ENCODE results near the gene LYPD6B. TPM values are rescaled to one million over a fixed set of nuclear protein-coding genes. Genes with fewer than 3 reads are reported as not detected.

Gene LYPD6B
- polyA plus RNA-seq, 3 donors = not detected

GRCh38 chr2:149021271-149021719, 17.2 kb upstream of the LYPD6B start:
- H3K27ac Mint-ChIP-seq = peak overlapping the region; percentile 20 to 74 (median 52)
- H3K9me3 Mint-ChIP-seq = no peaks in the 10 kb centered on the region
- Histone ChIP-seq H3K27ac (ENCODE audit: low read depth in 1 of 2, low read length in 2 of 2) (peak overlapping the region in 1 of 2 donors; percentile 47), H3K4me2 (replicated peaks; ENCODE audit: extremely low read depth, low read length, poor library complexity, severe bottlenecking) (peak overlapping the region; percentile 33), H3K9me3 (replicated peaks in 1 of 2; ENCODE audit: control insufficient read depth in 1 of 2, insufficient read depth in 1 of 2, low read length in 2 of 2) (no peaks in the 10 kb centered on the region), H4K20me1 (ENCODE audit: insufficient read depth, low read length) (no peaks in the 10 kb centered on the region), H3K4me3 (replicated peaks in 1 of 3; ENCODE audit: low read depth in 2 of 3, low read length in 3 of 3) (no peak overlapping the region), H3K9ac (ENCODE audit: insufficient read depth, low read length, poor library complexity, severe bottlenecking) (no peak overlapping the region), H2AFZ (ENCODE audit: insufficient read depth, low read depth, low read length, poor library complexity, severe bottlenecking) (no peak overlapping the region), H3K36me3 (replicated peaks in 1 of 2; ENCODE audit: control insufficient read depth in 1 of 2, insufficient read depth in 2 of 2, low read length in 2 of 2) (no peaks in the 10 kb centered on the region), H3K4me1 (ENCODE audit: control insufficient read depth in 1 of 2, insufficient read depth in 2 of 2, low read length in 2 of 2) (peaks cover 36 to 39% of the 10 kb centered on the region in 2 donors), H3K27me3 (ENCODE audit: control insufficient read depth in 2 of 2, insufficient read depth in 2 of 2, low read length in 2 of 2) (no peaks in the 10 kb centered on the region), H3K79me2 (ENCODE audit: insufficient read depth, low read length) (no peaks in the 10 kb centered on the region)
- intact Hi-C loops (cut with micrococcal nuclease) = loop anchor here in 1 of 2 donors (5.0 kb wide), 1 partner anchor 291 kb away; no protein-coding TSS in a partner anchor
- peaks cover 0 to 2% of the 10 kb centered on the region in 2 donors for H3K36me3 Mint-ChIP-seq
- TF ChIP-seq CTCF (IDR thresholded peaks at IDR 0.05) = no peak
- no CpG with 5 or more reads among the region's 5 CpGs for WGBS (ENCODE audit: insufficient coverage)
- H3K4me1 Mint-ChIP-seq = peaks cover 43% of the 10 kb centered on the region
- DNase-seq = peak in 2 of 3 donors; percentile 3 to 23
- no peak overlapping the region for H3K4me3 Mint-ChIP-seq
- H3K27me3 Mint-ChIP-seq (ENCODE audit: low read depth in 3 of 3) = peaks cover 7 to 10% (median 8%) of the 10 kb centered on the region in 3 donors

DNA sequence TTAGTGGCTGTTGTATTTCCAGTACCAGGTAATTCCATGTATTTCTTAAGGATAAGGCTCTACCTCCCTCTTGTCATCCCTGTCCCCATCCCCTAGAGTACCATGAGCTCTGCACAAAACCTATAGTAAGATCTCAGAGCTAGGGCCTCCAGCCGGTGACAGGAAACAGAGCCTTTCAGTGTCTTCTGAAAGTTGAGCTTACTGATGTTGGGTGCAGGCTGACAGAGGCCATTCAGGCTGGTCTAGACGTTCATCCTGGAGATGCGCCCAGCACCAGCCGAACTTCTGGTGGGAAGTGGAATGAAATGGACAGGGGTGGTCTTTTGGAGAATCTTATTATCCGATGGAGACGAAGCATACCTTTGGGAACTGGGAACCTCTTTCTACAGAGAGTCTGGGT, 16.7 kb upstream of the LYPD6B start:
- H3K4me2 ChIP-seq (replicated peaks; ENCODE audit: extremely low read depth, low read length, poor library complexity, severe bottlenecking) = peak overlapping the region; percentile 33
- intact Hi-C loops (cut with micrococcal nuclease) = loop anchor here in 1 of 2 donors (5.0 kb wide), 1 partner anchor 291 kb away; no protein-coding TSS in a partner anchor
- H3K27ac Mint-ChIP-seq = peak overlapping the region in 5 of 7 donors; percentile 3 to 77 (median 52)
- H3K4me1 ChIP-seq (ENCODE audit: control insufficient read depth in 1 of 2, insufficient read depth in 2 of 2, low read length in 2 of 2) = peaks cover 36 to 39% of the 10 kb centered on the region in 2 donors
- no peak overlapping the region for H3K4me3 Mint-ChIP-seq
- no peaks in the 10 kb centered on the region for H3K9me3 Mint-ChIP-seq
- H3K4me1 Mint-ChIP-seq = peaks cover 43% of the 10 kb centered on the region
- H3K27me3 ChIP-seq (ENCODE audit: control insufficient read depth in 2 of 2, insufficient read depth in 2 of 2, low read length in 2 of 2) = no peaks in the 10 kb centered on the region
- H3K4me3 ChIP-seq (replicated peaks in 1 of 3; ENCODE audit: low read depth in 2 of 3, low read length in 3 of 3) = no peak overlapping the region
- no peaks in the 10 kb centered on the region for H3K9me3 ChIP-seq (replicated peaks in 1 of 2; ENCODE audit: control insufficient read depth in 1 of 2, insufficient read depth in 1 of 2, low read length in 2 of 2)
- no peak overlapping the region for H3K9ac ChIP-seq (ENCODE audit: insufficient read depth, low read length, poor library complexity, severe bottlenecking)
- no peaks in the 10 kb centered on the region for H4K20me1 ChIP-seq (ENCODE audit: insufficient read depth, low read length)
- no peaks in the 10 kb centered on the region for H3K79me2 ChIP-seq (ENCODE audit: insufficient read depth, low read length)
- H3K36me3 ChIP-seq (replicated peaks in 1 of 2; ENCODE audit: control insufficient read depth in 1 of 2, insufficient read depth in 2 of 2, low read length in 2 of 2) = no peaks in the 10 kb centered on the region
- no peak for TF ChIP-seq CTCF (IDR thresholded peaks at IDR 0.05)
- H3K27me3 Mint-ChIP-seq (ENCODE audit: low read depth in 3 of 3) = peaks cover 5 to 11% (median 10%) of the 10 kb centered on the region in 3 donors
- no peak overlapping the region for H2AFZ ChIP-seq (ENCODE audit: insufficient read depth, low read depth, low read length, poor library complexity, severe bottlenecking)
- H3K27ac ChIP-seq (ENCODE audit: low read depth in 1 of 2, low read length in 2 of 2) = peak overlapping the region in 1 of 2 donors; percentile 47
- peaks cover 0 to 2% of the 10 kb centered on the region in 2 donors for H3K36me3 Mint-ChIP-seq
- 78% methylated on average over 4 of the region's 6 CpGs for WGBS (ENCODE audit: insufficient coverage)
- no peak for DNase-seq
